Measurements from ENCODE around the gene PTTG1IP.
A peak's percentile ranks its signal among the peaks of the same experiment; 100 is the strongest.

PTTG1IP gene

GRCh38 chr21:44872323-44872648, 1.2 kb downstream of the PTTG1IP start:
- H3K4me3 ChIP-seq (ENCODE audit: low read depth, low read length), result peak overlapping the region; percentile 92

DNA sequence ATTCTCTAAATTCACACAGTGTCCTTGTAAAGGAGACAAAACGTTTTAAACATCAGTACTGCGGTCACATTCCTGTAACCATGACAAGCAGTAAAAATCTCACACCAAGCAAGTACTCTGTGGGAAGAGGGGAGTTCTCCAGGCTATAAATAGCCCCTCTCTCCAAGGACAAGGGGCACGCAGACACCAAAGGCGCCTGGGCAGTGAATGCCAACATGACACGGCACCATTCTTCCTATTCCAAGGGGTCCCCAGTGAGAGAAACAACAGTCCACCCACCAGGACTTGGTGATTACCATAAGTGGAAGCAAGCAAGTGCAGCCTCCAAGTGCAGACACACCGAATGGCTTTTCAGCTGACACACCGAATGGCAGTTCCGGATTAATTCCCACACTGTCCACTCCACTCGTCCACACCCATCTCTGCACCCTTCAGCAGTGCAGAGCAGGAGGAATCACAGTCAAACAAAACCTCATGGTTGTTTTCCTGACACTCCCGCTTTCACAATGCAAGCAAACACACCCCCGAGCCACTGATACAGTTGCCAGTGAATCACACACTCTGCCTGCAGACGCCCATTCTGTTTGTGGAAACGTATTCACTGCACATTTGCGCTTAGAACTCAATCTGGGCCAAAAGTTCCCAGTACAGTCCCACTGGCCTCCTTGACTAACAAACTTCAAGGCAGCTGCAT, 1.8 kb downstream of the PTTG1IP start:
- TF ChIP-seq, protein P1, sequence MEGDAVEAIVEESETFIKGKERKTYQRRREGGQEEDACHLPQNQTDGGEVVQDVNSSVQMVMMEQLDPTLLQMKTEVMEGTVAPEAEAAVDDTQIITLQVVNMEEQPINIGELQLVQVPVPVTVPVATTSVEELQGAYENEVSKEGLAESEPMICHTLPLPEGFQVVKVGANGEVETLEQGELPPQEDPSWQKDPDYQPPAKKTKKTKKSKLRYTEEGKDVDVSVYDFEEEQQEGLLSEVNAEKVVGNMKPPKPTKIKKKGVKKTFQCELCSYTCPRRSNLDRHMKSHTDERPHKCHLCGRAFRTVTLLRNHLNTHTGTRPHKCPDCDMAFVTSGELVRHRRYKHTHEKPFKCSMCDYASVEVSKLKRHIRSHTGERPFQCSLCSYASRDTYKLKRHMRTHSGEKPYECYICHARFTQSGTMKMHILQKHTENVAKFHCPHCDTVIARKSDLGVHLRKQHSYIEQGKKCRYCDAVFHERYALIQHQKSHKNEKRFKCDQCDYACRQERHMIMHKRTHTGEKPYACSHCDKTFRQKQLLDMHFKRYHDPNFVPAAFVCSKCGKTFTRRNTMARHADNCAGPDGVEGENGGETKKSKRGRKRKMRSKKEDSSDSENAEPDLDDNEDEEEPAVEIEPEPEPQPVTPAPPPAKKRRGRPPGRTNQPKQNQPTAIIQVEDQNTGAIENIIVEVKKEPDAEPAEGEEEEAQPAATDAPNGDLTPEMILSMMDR (IDR thresholded peaks at IDR 0.05; ENCODE audit: borderline replicate concordance, insufficient read depth, low read depth, low read length), result no peak
- no peak overlapping the region for H3K4me3 ChIP-seq (ENCODE audit: low read depth, low read length)

More at GRCh38 chr21:44872323-44872648, 1.2 kb downstream of the PTTG1IP start:
- TF ChIP-seq, protein P1 (IDR thresholded peaks at IDR 0.05; ENCODE audit: borderline replicate concordance, insufficient read depth, low read depth, low read length), result no peak

GRCh38 chr21:44870748-44871495, 2.6 kb downstream of the PTTG1IP start:
- no peak overlapping the region for H3K4me3 ChIP-seq (ENCODE audit: low read depth, low read length)
- TF ChIP-seq, protein P1 (IDR thresholded peaks at IDR 0.05; ENCODE audit: borderline replicate concordance, insufficient read depth, low read depth, low read length), result no peak

GRCh38 chr21:44869781-44870747, 3.4 kb downstream of the PTTG1IP start:
- TF ChIP-seq, protein P1 (IDR thresholded peaks at IDR 0.05; ENCODE audit: borderline replicate concordance, insufficient read depth, low read depth, low read length), result no peak
- no peak overlapping the region for H3K4me3 ChIP-seq (ENCODE audit: low read depth, low read length)

DNA sequence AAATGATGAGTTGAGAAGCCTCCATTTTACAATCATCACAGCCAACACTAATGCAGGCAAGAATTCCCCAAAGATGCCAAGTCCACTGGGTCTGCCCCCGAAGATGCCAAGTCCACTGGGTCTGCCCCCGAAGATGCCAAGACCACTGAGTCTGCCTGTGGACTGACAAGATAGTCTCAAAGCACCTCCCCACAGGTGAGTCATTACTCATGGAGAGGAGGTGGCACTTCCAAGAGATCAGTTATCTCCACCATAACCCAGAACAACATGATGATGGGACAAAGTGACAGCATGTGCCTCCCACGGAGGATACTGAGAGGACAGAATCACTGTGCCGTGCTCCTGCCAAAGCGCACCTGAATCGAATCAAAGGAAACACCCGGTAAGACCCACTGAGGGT, 4.8 kb downstream of the PTTG1IP start:
- no peak overlapping the region for H3K4me3 ChIP-seq (ENCODE audit: low read depth, low read length)

DNA sequence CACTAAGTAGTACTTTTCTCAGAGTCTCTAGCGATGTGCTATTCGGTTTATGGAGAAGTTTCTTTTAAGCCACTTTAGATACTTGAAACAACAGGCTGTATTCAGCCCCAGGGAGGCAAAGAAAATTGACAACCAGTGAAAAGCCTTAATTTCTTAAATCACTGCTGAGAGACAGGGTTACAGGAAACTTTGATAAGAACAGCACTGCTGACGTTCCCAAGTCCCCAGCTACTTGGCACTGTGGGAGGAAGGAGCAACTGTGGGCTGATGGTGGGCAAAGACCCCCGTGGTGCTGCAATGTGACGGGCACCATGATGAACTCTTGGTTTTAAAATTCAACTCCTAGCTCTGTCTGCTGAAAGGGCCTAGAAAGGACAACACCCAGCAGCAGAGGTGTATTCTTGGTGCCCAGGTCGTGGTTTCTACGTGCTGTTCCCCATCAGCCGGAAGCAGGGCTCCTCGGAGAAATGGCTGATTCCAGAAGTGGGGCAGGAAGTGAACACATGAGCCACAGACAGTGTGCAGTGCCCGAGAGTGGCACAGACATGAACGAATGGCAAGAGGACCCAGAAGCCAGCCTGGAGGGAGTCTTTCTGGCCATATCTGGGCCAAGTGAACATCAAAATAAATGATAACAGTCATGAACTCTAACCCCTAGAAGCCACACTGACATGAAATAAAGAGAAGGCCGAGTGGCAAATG, 5.3 kb downstream of the PTTG1IP start:
- TF ChIP-seq, protein P1 (IDR thresholded peaks at IDR 0.05; ENCODE audit: borderline replicate concordance, insufficient read depth, low read depth, low read length), result no peak
- no peak overlapping the region for H3K4me3 ChIP-seq (ENCODE audit: low read depth, low read length)

More for the DNA sequence above, 4.8 kb downstream of the PTTG1IP start:
- TF ChIP-seq, protein P1 (IDR thresholded peaks at IDR 0.05; ENCODE audit: borderline replicate concordance, insufficient read depth, low read depth, low read length), result no peak
